MM.1S (cell line): Measurements from ENCODE around the gene CD5L.

Experiments
- CTCF ChIP-seq: fragments of 300-600 bp; sonication (generic); IDR thresholded peaks from 2 replicates; pipeline ENCODE4 v1.5.1; 2016; ENCODE audit warnings: antibody characterized with exemption, low read length, mixed read lengths
- EZH2 ChIP-seq: fragments of 300-600 bp; sonication (generic); optimal IDR thresholded peaks from 2 replicates; pipeline ENCODE3; 2017; ENCODE audit warnings: low read depth, mild to moderate bottlenecking, antibody characterized with exemption, low read length, mixed read lengths
- EZH2phosphoT487 ChIP-seq: fragments of 300-600 bp; sonication (generic); IDR thresholded peaks from 2 replicates; pipeline ENCODE4 v1.6.1; 2018; ENCODE audit warnings: antibody characterized with exemption, low read length

GRCh38 chr1:157819215-157819614 is 22.4 kb downstream of the CD5L start:
- no peak for TF ChIP-seq CTCF
- TF ChIP-seq EZH2 = no peak
- no peak for TF ChIP-seq EZH2phosphoT487
